Astrocyte (in vitro differentiated cells and primary cell): Measurements from ENCODE around the gene SUPT3H.

Experiments
- EZH2 ChIP-seq: IDR thresholded peaks from 2 replicates; pipeline ENCODE4 v1.6.1; 2012; ENCODE audit warnings: mild to moderate bottlenecking, low read length, inconsistent platforms; ENCODE audit not compliant: insufficient read depth
- TF ChIP-seq, protein P1 (sequence below): IDR thresholded peaks from 2 replicates; pipeline ENCODE4 v1.5.1; 2011; ENCODE audit warnings: low read depth, mild to moderate bottlenecking, inconsistent platforms, low read length, moderate library complexity; ENCODE audit not compliant: insufficient read depth

DNA sequence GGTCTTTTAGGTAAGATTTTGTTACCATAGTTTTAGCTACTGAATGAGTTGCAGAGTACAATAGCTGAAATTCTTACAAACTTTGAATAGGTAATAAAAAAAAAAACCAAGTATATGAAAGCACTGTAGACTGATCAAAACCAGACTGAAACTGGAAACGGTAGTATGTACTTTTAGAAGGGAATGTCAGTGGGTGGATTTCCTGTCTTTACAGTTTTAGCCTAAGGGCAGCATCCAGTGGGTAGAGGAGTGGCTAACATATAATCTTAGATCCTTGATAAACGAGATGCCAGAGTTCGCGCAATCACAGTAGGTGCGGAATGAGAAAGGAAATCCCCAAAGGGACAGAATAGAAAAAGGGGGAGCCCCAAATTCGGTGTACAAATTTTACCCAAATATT is 435.5 kb downstream of the SUPT3H start:
- TF ChIP-seq EZH2: no peak
- TF ChIP-seq, protein P1, sequence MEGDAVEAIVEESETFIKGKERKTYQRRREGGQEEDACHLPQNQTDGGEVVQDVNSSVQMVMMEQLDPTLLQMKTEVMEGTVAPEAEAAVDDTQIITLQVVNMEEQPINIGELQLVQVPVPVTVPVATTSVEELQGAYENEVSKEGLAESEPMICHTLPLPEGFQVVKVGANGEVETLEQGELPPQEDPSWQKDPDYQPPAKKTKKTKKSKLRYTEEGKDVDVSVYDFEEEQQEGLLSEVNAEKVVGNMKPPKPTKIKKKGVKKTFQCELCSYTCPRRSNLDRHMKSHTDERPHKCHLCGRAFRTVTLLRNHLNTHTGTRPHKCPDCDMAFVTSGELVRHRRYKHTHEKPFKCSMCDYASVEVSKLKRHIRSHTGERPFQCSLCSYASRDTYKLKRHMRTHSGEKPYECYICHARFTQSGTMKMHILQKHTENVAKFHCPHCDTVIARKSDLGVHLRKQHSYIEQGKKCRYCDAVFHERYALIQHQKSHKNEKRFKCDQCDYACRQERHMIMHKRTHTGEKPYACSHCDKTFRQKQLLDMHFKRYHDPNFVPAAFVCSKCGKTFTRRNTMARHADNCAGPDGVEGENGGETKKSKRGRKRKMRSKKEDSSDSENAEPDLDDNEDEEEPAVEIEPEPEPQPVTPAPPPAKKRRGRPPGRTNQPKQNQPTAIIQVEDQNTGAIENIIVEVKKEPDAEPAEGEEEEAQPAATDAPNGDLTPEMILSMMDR: no peak
